Lower leg skin (tissue), 3 donors: ENCODE data around the gene LMO4.

ENCODE experiments used
- CTCF ChIP-seq, 3 donors: fragments of 450-650 bp; IDR thresholded peaks; one replicate each; pipeline ENCODE4 v1.5.1; 2016; ENCODE audit warnings: antibody characterized with exemption in 3 of 3, mild to moderate bottlenecking in 3 of 3, moderate library complexity in 2 of 3
- POLR2A ChIP-seq, 2 donors: fragments of 450-650 bp; IDR thresholded peaks; one replicate each; pipeline ENCODE4 v1.6.1; 2016 to 2017; ENCODE audit warnings: antibody characterized with exemption in 2 of 2, mild to moderate bottlenecking in 1 of 2, moderate library complexity in 1 of 2

- no peak for TF ChIP-seq CTCF (IDR thresholded peaks at IDR 0.05)
- no peak for TF ChIP-seq POLR2A (IDR thresholded peaks at IDR 0.05)
Measured at GRCh38 chr1:87386217-87386790, 57.6 kb downstream of the LMO4 start.
